GM18499 (cell line): ENCODE measurements around the gene TTC39A.
A peak's percentile ranks its signal among the peaks of the same experiment; 100 is the strongest.

ENCODE experiments used
- ATAC-seq: cut with Tn5 transposase; IDR thresholded peaks from one replicate; pipeline ENCODE4 v1.9.1; 2021; ENCODE audit warnings: moderate number of reproducible peaks; ENCODE audit not compliant: insufficient read depth, unreplicated experiment

The TTC39A gene

GRCh38 chr1:51299981-51300670, 30.2 kb downstream of the TTC39A start:
- ATAC-seq, result no peak

GRCh38 chr1:51299185-51299885, 31.0 kb downstream of the TTC39A start:
- no peak for ATAC-seq

- no peak for ATAC-seq
These were observed 32.0 kb downstream of the TTC39A start for GRCh38 chr1:51298322-51298705.

- ATAC-seq, result no peak
These were observed 32.7 kb downstream of the TTC39A start for GRCh38 chr1:51297401-51298321.

- no peak for ATAC-seq
These were observed 33.7 kb downstream of the TTC39A start for GRCh38 chr1:51296383-51297357.

- ATAC-seq, result no peak
These were observed 34.4 kb downstream of the TTC39A start for GRCh38 chr1:51295926-51296325.

- ATAC-seq, result no peak
These were observed 35.7 kb downstream of the TTC39A start for GRCh38 chr1:51294566-51295184.

- ATAC-seq, result no peak
These were observed 36.4 kb downstream of the TTC39A start for GRCh38 chr1:51293898-51294515.

- no peak for ATAC-seq
These were observed 39.9 kb downstream of the TTC39A start for GRCh38 chr1:51290489-51290847.

GRCh38 chr1:51289676-51290488, 40.5 kb downstream of the TTC39A start:
- ATAC-seq, result no peak

- ATAC-seq, result no peak
These were observed 41.8 kb downstream of the TTC39A start for GRCh38 chr1:51288578-51288977.

- ATAC-seq, result no peak
These were observed 42.4 kb downstream of the TTC39A start for GRCh38 chr1:51287966-51288365.

GRCh38 chr1:51285055-51285454, 45.3 kb downstream of the TTC39A start:
- peak; percentile 81 for ATAC-seq

- ATAC-seq, result peak; percentile 27
These were observed 45.8 kb downstream of the TTC39A start for GRCh38 chr1:51284487-51284954.

- ATAC-seq, result no peak
These were observed 46.4 kb downstream of the TTC39A start for GRCh38 chr1:51283979-51284378.

- ATAC-seq, result no peak
These were observed 47.8 kb downstream of the TTC39A start for GRCh38 chr1:51282605-51283004.

GRCh38 chr1:51281807-51282206, 48.6 kb downstream of the TTC39A start:
- no peak for ATAC-seq

GRCh38 chr1:51280321-51280978, 49.9 kb downstream of the TTC39A start:
- ATAC-seq, result no peak
